WTC11 (cell line): ENCODE data around the gene AZU1. TPM values are rescaled to one million over a fixed set of nuclear protein-coding genes. Genes with fewer than 3 reads are reported as not detected.

ENCODE experiments used
- ATAC-seq: fragments of 200-7000 bp; cut with Tn5 transposase; 2 replicates; pipeline ENCODE4 v1.10.0; 2021; ENCODE audit warnings: mild to moderate bottlenecking, moderate library complexity
- CTCF ChIA-PET: fragments of 300-600 bp; sonication (Branson Sonifier 250); formaldehyde crosslinking; loops from one replicate; lab custom pipeline; 2021; ENCODE audit warnings: antibody characterized with exemption; lab: Charles Lee
- POLR2A ChIA-PET: fragments of 350-600 bp; sonication (Branson Sonifier 250); formaldehyde crosslinking; loops from one replicate; lab custom pipeline; 2021; ENCODE audit warnings: antibody characterized with exemption; lab: Charles Lee
- DNase-seq: peaks from one replicate; pipeline ENCODE4 v3.0.0; 2021; ENCODE audit warnings: low spot score
- H3K27ac Mint-ChIP-seq: 2 replicates; pipeline ENCODE4 v1.8.0; 2021; ENCODE audit warnings: mixed read lengths
- H3K27me3 Mint-ChIP-seq: 2 replicates; pipeline ENCODE4 v1.8.0; 2021; ENCODE audit warnings: low read depth, mild to moderate bottlenecking, moderate library complexity, mixed read lengths
- H3K36me3 Mint-ChIP-seq: 2 replicates; pipeline ENCODE4 v1.8.0; 2021; ENCODE audit warnings: mixed read lengths
- H3K4me1 Mint-ChIP-seq: 2 replicates; pipeline ENCODE4 v1.8.0; 2022; ENCODE audit warnings: mixed read lengths
- H3K4me3 Mint-ChIP-seq: 2 replicates; pipeline ENCODE4 v1.8.0; 2021; ENCODE audit warnings: mild to moderate bottlenecking, moderate library complexity, mixed read lengths
- H3K9me3 Mint-ChIP-seq: 2 replicates; pipeline ENCODE4 v1.8.0; 2021; ENCODE audit warnings: mixed read lengths
- ATF1 ChIP-seq: sonication (generic); formaldehyde crosslinking; IDR thresholded peaks from 2 replicates; pipeline ENCODE4 v1.8.1; 2023; ENCODE audit warnings: mild to moderate bottlenecking, moderate library complexity, missing genetic modification reagents
- ELF4 ChIP-seq: sonication (generic); formaldehyde crosslinking; IDR thresholded peaks from 2 replicates; pipeline ENCODE4 v1.8.1; 2022; ENCODE audit warnings: low read depth, mild to moderate bottlenecking, moderate library complexity, missing genetic modification reagents
- EMX1 ChIP-seq: fragments of 250-450 bp; sonication (Bioruptor Pico); IDR thresholded peaks from 2 replicates; pipeline ENCODE4 v1.8.0; 2021; ENCODE audit warnings: mild to moderate bottlenecking
- ETV6 ChIP-seq: sonication (generic); formaldehyde crosslinking; IDR thresholded peaks from 2 replicates; pipeline ENCODE4 v1.8.1; 2022; ENCODE audit warnings: mild to moderate bottlenecking, missing genetic modification reagents
- FOXJ3 ChIP-seq: sonication (generic); formaldehyde crosslinking; IDR thresholded peaks from 2 replicates; pipeline ENCODE4 v1.9.0; 2021; ENCODE audit warnings: missing genetic modification reagents, mild to moderate bottlenecking, borderline replicate concordance
- FOXP1 ChIP-seq: sonication (generic); formaldehyde crosslinking; IDR thresholded peaks from 2 replicates; pipeline ENCODE4 v1.8.0; 2022; ENCODE audit warnings: missing genetic modification reagents, mild to moderate bottlenecking, moderate library complexity, borderline replicate concordance
- NFATC4 ChIP-seq: fragments of 250-450 bp; sonication (Bioruptor Pico); IDR thresholded peaks from 2 replicates; pipeline ENCODE4 v1.9.0; 2021; ENCODE audit warnings: mild to moderate bottlenecking
- SP1 ChIP-seq: sonication (generic); formaldehyde crosslinking; conservative IDR thresholded peaks from 2 replicates; pipeline ENCODE4 v1.8.1; 2022; ENCODE audit warnings: missing genetic modification reagents
- TEAD1 ChIP-seq: sonication (generic); formaldehyde crosslinking; IDR thresholded peaks from 2 replicates; pipeline ENCODE4 v1.8.0; 2022; ENCODE audit warnings: mild to moderate bottlenecking, missing genetic modification reagents
- ZNF396 ChIP-seq: fragments of 250-450 bp; sonication (Bioruptor Pico); IDR thresholded peaks from 2 replicates; pipeline ENCODE4 v1.8.0; 2021; ENCODE audit warnings: mild to moderate bottlenecking, moderate library complexity, borderline replicate concordance
- ZNF423 ChIP-seq: fragments of 250-450 bp; sonication (Bioruptor Pico); IDR thresholded peaks from 2 replicates; pipeline ENCODE4 v2.1.2; 2022; ENCODE audit warnings: mild to moderate bottlenecking, moderate library complexity
- total RNA-seq: library from RNA; stranded (reverse); gene quantifications from 3 replicates; pipeline ENCODE4 v1.2.3, GENCODE V29; 2021
- TF ChIP-seq, protein P1 (sequence below): sonication (generic); formaldehyde crosslinking; IDR thresholded peaks from 2 replicates; pipeline ENCODE4 v1.8.1; 2022; ENCODE audit warnings: low read depth, missing genetic modification reagents, borderline replicate concordance
- TF ChIP-seq, protein P2 (sequence below): sonication (generic); formaldehyde crosslinking; IDR thresholded peaks from 2 replicates; pipeline ENCODE4 v1.8.0; 2022; ENCODE audit warnings: mild to moderate bottlenecking, missing genetic modification reagents
- TF ChIP-seq, protein P3 (sequence below): fragments of 250-450 bp; sonication (Bioruptor Pico); IDR thresholded peaks from 2 replicates; pipeline ENCODE4 v1.9.0; 2021; ENCODE audit warnings: mild to moderate bottlenecking
- TF ChIP-seq, protein P4 (sequence below): fragments of 250-450 bp; sonication (Bioruptor Pico); IDR thresholded peaks from 2 replicates; pipeline ENCODE4 v1.9.0; 2021; ENCODE audit warnings: moderate library complexity, mild to moderate bottlenecking, inconsistent platforms, borderline replicate concordance
- TF ChIP-seq, protein P5 (sequence below): sonication (generic); formaldehyde crosslinking; IDR thresholded peaks from 2 replicates; pipeline ENCODE4 v1.8.1; 2023; ENCODE audit warnings: mild to moderate bottlenecking, moderate library complexity, missing genetic modification reagents
- TF ChIP-seq, protein P6 (sequence below): fragments of 200-600 bp; IDR thresholded peaks from 2 replicates; pipeline ENCODE4 v1.8.0; 2022; ENCODE audit warnings: antibody characterized with exemption
- TF ChIP-seq, protein P7 (sequence below): sonication (generic); formaldehyde crosslinking; IDR thresholded peaks from 2 replicates; pipeline ENCODE4 v1.8.0; 2023; ENCODE audit warnings: mild to moderate bottlenecking, missing genetic modification reagents

AZU1 gene
- total RNA-seq, 1 experiment from 2014 or later, result 1.2 TPM

DNA sequence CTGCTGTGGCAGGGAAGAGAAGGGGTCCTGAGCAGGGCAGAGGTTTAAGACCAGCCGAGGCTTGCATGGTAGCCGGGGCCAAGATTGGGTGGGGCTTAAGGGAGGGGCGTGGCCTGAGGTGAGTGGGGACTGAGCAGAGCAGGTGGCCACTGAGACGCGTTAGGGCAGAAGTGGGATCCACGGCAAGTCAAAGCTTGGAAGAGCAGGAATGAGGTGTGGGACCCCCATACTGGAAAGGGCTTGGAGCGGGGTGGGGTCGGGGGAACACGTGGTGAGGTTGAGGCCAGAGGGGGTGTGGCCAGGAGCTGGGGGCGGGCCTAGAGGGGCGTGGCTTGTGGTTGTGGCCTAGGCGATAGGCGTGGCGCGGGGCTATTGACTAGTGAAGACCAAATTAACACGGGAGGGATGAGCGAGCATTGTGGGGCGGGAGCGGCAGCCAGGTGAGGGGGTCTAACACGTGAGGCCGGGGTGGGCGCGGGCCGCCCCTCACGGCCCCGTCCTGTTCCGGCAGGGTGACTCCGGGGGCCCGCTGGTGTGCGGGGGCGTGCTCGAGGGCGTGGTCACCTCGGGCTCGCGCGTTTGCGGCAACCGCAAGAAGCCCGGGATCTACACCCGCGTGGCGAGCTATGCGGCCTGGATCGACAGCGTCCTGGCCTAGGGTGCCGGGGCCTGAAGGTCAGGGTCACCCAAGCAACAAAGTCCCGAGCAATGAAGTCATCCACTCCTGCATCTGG is 35.1 kb downstream of the AZU1 start (continued):
- TF ChIP-seq, protein P1, sequence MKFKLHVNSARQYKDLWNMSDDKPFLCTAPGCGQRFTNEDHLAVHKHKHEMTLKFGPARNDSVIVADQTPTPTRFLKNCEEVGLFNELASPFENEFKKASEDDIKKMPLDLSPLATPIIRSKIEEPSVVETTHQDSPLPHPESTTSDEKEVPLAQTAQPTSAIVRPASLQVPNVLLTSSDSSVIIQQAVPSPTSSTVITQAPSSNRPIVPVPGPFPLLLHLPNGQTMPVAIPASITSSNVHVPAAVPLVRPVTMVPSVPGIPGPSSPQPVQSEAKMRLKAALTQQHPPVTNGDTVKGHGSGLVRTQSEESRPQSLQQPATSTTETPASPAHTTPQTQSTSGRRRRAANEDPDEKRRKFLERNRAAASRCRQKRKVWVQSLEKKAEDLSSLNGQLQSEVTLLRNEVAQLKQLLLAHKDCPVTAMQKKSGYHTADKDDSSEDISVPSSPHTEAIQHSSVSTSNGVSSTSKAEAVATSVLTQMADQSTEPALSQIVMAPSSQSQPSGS (CRISPR knock-in tag), result no peak
- TF ChIP-seq ATF1, result no peak
- TF ChIP-seq ZNF396, result no peak
- no peak for TF ChIP-seq ELF4 (CRISPR knock-in tag)
- no peak for TF ChIP-seq EMX1 (CRISPR knock-in tag)
- TF ChIP-seq, protein P2, sequence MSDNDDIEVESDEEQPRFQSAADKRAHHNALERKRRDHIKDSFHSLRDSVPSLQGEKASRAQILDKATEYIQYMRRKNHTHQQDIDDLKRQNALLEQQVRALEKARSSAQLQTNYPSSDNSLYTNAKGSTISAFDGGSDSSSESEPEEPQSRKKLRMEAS (CRISPR knock-in tag), result no peak; the same call in 1 of the 2 replicates
- TF ChIP-seq ZNF423 (CRISPR knock-in tag), result no peak
- no peak for TF ChIP-seq TEAD1 (CRISPR knock-in tag)

DNA sequence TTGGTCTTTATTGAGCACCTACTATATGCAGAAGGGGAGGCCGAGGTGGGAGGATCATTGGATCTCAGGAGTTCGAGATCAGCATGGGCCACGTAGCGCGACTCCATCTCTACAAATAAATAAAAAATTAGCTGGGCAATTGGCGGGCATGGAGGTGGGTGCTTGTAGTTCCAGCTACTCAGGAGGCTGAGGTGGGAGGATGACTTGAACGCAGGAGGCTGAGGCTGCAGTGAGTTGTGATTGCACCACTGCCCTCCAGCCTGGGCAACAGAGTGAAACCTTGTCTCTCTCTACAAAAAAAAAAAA is 35.6 kb downstream of the AZU1 start:
- Mint-ChIP-seq H3K4me1 (peaks cover 5% of the 10 kb centered on the region), H3K27me3 (peaks cover 26% of the 10 kb centered on the region), H3K36me3 (no peaks in the 10 kb centered on the region; the same call in 1 of the 2 replicates), H3K9me3 (no peaks in the 10 kb centered on the region), H3K4me3 (peak overlapping the region; percentile 61), H3K27ac (no peak overlapping the region; the same call in 1 of the 2 replicates)
- ChIA-PET CTCF (interaction anchor here (0.6 to 2.1 kb wide), 35 partner anchors 9 to 398 kb away, joined by 3 to 18 read pairs (median 4); partner anchors contain the start of genes ARHGAP45, KISS1R, MED16 and PALM), POLR2A (interaction anchor here (0.6 kb wide), 1 partner anchor 115 kb away, joined by 4 read pairs; no protein-coding TSS in a partner anchor)
- TF ChIP-seq, protein P3, sequence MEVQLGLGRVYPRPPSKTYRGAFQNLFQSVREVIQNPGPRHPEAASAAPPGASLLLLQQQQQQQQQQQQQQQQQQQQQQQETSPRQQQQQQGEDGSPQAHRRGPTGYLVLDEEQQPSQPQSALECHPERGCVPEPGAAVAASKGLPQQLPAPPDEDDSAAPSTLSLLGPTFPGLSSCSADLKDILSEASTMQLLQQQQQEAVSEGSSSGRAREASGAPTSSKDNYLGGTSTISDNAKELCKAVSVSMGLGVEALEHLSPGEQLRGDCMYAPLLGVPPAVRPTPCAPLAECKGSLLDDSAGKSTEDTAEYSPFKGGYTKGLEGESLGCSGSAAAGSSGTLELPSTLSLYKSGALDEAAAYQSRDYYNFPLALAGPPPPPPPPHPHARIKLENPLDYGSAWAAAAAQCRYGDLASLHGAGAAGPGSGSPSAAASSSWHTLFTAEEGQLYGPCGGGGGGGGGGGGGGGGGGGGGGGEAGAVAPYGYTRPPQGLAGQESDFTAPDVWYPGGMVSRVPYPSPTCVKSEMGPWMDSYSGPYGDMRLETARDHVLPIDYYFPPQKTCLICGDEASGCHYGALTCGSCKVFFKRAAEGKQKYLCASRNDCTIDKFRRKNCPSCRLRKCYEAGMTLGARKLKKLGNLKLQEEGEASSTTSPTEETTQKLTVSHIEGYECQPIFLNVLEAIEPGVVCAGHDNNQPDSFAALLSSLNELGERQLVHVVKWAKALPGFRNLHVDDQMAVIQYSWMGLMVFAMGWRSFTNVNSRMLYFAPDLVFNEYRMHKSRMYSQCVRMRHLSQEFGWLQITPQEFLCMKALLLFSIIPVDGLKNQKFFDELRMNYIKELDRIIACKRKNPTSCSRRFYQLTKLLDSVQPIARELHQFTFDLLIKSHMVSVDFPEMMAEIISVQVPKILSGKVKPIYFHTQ (CRISPR knock-in tag), result no peak
- no peak for TF ChIP-seq ZNF396
- 0 out of 2 replicates have a peak, but pooled peaks have one; percentile 8 for TF ChIP-seq FOXJ3 (CRISPR knock-in tag)
- TF ChIP-seq EMX1 (CRISPR knock-in tag), result no peak
- TF ChIP-seq ETV6 (CRISPR knock-in tag), result no peak
- TF ChIP-seq, protein P4, sequence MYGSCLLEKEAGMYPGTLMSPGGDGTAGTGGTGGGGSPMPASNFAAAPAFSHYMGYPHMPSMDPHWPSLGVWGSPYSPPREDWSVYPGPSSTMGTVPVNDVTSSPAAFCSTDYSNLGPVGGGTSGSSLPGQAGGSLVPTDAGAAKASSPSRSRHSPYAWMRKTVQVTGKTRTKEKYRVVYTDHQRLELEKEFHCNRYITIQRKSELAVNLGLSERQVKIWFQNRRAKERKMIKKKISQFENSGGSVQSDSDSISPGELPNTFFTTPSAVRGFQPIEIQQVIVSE, result no peak
- TF ChIP-seq, protein P5, sequence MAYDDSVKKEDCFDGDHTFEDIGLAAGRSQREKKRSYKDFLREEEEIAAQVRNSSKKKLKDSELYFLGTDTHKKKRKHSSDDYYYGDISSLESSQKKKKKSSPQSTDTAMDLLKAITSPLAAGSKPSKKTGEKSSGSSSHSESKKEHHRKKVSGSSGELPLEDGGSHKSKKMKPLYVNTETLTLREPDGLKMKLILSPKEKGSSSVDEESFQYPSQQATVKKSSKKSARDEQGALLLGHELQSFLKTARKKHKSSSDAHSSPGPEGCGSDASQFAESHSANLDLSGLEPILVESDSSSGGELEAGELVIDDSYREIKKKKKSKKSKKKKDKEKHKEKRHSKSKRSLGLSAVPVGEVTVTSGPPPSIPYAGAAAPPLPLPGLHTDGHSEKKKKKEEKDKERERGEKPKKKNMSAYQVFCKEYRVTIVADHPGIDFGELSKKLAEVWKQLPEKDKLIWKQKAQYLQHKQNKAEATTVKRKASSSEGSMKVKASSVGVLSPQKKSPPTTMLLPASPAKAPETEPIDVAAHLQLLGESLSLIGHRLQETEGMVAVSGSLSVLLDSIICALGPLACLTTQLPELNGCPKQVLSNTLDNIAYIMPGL (CRISPR knock-in tag), result 0 out of 2 replicates have a peak, but pooled peaks have one; percentile 6
- TF ChIP-seq, protein P6, sequence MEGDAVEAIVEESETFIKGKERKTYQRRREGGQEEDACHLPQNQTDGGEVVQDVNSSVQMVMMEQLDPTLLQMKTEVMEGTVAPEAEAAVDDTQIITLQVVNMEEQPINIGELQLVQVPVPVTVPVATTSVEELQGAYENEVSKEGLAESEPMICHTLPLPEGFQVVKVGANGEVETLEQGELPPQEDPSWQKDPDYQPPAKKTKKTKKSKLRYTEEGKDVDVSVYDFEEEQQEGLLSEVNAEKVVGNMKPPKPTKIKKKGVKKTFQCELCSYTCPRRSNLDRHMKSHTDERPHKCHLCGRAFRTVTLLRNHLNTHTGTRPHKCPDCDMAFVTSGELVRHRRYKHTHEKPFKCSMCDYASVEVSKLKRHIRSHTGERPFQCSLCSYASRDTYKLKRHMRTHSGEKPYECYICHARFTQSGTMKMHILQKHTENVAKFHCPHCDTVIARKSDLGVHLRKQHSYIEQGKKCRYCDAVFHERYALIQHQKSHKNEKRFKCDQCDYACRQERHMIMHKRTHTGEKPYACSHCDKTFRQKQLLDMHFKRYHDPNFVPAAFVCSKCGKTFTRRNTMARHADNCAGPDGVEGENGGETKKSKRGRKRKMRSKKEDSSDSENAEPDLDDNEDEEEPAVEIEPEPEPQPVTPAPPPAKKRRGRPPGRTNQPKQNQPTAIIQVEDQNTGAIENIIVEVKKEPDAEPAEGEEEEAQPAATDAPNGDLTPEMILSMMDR, result no peak
- no peak for TF ChIP-seq SP1
- TF ChIP-seq, protein P7, sequence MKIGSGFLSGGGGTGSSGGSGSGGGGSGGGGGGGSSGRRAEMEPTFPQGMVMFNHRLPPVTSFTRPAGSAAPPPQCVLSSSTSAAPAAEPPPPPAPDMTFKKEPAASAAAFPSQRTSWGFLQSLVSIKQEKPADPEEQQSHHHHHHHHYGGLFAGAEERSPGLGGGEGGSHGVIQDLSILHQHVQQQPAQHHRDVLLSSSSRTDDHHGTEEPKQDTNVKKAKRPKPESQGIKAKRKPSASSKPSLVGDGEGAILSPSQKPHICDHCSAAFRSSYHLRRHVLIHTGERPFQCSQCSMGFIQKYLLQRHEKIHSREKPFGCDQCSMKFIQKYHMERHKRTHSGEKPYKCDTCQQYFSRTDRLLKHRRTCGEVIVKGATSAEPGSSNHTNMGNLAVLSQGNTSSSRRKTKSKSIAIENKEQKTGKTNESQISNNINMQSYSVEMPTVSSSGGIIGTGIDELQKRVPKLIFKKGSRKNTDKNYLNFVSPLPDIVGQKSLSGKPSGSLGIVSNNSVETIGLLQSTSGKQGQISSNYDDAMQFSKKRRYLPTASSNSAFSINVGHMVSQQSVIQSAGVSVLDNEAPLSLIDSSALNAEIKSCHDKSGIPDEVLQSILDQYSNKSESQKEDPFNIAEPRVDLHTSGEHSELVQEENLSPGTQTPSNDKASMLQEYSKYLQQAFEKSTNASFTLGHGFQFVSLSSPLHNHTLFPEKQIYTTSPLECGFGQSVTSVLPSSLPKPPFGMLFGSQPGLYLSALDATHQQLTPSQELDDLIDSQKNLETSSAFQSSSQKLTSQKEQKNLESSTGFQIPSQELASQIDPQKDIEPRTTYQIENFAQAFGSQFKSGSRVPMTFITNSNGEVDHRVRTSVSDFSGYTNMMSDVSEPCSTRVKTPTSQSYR (CRISPR knock-in tag), result no peak
- no peak for TF ChIP-seq NFATC4 (CRISPR knock-in tag)
- TF ChIP-seq FOXP1 (CRISPR knock-in tag), result no peak
- DNase-seq, result no peak
- no peak for ATAC-seq
